ENCODE data around the gene CACTIN.

Gene CACTIN

GRCh38 chr19:3608079-3608641 is 18.4 kb downstream of the CACTIN start:
- ATAC-seq, result no peak

- ATAC-seq, result no peak
These were observed 19.1 kb downstream of the CACTIN start for GRCh38 chr19:3607303-3608078.

GRCh38 chr19:3606690-3607289 is 19.8 kb downstream of the CACTIN start, which contains the start of gene TBXA2R:
Gene TBXA2R (minus strand): TSS chr19:3606875. CDS start chr19:3600634, 6,241 bp downstream.
- ATAC-seq, result peak in 1 of 2 donors; percentile 60

- ATAC-seq, result peak in 1 of 2 donors; percentile 43
These were observed 20.4 kb downstream of the CACTIN start for GRCh38 chr19:3606174-3606689.

DNA sequence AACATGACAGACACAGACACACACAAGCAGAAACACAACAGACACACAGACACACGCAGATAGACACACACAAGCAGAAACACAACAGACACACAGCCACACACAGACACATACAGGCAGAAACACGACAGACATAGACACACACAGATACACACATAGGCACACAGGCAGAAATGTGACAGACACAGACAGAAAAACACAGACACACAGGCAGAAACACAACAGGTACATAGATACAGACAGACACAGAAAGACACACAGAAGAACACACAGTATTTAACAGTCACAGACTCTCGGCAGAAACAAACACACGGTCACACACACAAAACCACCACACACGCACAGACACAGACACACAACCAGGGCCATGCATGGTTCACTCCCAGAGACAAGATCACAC is 20.8 kb downstream of the CACTIN start:
- no peak for ATAC-seq

- no peak for ATAC-seq
These were observed 21.2 kb downstream of the CACTIN start for GRCh38 chr19:3605361-3605760.

GRCh38 chr19:3604987-3605343 is 21.6 kb downstream of the CACTIN start:
- no peak for ATAC-seq

GRCh38 chr19:3604227-3604986 is 22.2 kb downstream of the CACTIN start:
- no peak for ATAC-seq

DNA sequence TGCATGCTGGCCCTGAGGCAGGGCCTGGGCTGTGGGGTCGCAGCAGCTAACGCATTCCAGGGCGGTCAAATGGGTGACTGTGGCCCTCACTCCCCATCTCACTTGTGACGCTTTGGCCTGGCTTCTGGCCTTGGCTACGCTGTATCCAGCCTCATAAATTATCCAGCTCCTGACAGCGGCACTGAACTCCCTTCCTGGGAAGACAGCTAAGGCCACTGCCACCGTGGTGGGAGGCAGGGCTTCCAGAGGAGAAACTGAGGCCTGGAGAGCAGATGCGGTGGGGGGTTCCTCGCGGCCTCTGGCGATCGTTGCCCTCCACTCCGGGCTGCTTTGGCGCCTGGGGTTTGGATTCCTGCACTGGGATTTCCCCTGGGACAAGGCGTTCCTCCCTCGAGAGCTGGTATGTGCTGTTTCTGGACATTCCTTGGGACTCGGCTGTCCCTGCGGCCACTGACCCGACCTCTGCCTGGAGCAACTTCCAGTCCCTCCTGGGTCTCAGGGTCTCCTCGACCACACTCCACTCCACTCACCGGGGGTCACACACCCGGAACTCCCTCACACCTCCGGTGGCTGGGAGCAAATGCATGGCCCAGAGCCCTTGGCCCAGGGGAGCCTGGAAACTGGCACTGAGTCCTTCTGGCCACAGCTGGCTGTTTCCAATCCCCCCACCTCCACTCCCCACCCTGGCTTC is 23.3 kb downstream of the CACTIN start:
- ATAC-seq, result no peak

GRCh38 chr19:3601021-3601420 is 25.6 kb downstream of the CACTIN start:
- ATAC-seq, result no peak

GRCh38 chr19:3599776-3600187 is 26.8 kb downstream of the CACTIN start:
- no peak for ATAC-seq

DNA sequence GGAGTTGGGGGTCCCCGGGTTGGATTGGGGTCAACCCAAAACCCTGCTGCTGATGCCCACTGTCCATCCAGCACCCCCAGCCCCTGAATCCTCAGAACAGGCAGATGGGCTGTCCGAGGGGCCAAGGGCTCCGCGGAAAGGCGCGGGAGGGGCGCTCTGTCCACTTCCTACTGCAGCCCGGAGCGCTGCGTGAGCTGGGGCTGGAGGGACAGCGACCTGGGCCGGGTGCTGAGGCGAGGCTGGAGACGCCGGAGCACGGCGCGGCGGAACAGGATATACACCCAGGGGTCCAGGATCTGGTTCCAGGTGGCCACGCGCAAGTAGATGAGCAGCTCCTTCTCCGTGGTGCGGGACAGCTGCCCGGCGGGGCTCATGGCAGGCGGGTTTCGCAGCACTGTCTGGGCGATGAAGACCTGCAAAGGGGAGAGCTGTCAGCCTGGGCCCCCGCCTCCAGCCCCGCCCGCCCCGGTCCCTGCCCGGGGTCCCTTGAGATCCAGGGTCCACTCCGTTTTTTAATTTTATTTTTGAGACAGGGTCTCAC is 31.0 kb downstream of the CACTIN start:
- no peak for ATAC-seq

DNA sequence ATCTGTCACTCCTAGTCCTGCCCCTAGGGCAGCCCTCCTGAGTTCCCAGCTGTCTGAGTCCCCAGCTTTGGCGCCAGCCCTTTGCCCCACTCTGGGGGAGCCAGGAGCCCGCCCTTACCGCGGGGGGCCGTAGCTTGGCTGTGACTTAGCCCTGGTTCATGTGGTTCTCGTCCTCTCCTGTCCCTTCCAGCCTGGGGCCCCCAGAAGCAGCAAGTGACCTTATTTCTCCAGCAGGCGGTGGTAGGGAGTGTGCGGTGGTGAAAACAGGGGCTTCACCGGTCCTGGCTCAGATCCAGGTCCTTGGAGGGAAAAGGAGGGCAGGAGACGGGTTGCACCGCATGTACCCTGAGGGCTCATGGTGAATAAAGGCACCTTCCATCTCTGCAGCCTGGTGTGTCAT is 33.4 kb downstream of the CACTIN start:
- no peak for ATAC-seq

DNA sequence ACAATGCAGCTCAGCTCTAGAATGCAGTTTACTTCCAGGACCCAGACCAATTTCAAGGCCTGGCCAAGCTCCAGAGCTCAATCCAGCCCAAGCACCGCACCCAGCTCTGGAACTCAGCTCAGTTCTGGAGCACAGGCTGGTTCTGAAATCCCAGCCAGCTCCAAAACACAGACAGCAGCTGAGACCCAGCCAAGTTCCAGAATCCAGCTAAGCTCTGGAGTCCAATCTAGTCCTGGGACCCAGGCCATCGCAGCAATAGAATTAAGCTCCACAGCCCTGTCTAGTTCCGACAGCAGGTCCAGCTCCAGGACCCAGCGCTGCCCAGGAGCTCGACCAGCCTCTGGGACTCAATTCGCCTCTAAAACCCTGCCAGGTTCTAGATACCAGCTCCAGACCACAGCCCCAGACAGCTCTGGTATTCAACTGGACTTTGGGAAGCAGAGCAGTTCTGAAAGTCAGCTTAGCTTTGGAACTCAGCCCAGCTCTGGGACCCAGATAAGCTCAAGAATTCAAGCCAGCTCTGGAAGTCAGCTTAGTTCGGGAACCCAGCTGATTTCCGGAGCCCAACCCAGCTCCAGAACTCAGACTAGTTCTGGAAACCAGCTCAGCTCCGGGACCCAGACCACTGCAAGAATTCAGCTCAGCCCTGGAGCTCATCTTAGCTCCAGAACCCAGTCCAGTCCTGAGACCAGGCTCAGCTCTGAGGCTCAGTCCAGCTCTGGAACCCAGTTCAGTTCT is 34.5 kb downstream of the CACTIN start:
- no peak for ATAC-seq

- no peak for ATAC-seq
These were observed 35.5 kb downstream of the CACTIN start for GRCh38 chr19:3590991-3591659.

GRCh38 chr19:3589949-3590348 is 36.6 kb downstream of the CACTIN start:
- ATAC-seq, result no peak

- ATAC-seq, result no peak
These were observed 37.2 kb downstream of the CACTIN start for GRCh38 chr19:3589439-3589838.

DNA sequence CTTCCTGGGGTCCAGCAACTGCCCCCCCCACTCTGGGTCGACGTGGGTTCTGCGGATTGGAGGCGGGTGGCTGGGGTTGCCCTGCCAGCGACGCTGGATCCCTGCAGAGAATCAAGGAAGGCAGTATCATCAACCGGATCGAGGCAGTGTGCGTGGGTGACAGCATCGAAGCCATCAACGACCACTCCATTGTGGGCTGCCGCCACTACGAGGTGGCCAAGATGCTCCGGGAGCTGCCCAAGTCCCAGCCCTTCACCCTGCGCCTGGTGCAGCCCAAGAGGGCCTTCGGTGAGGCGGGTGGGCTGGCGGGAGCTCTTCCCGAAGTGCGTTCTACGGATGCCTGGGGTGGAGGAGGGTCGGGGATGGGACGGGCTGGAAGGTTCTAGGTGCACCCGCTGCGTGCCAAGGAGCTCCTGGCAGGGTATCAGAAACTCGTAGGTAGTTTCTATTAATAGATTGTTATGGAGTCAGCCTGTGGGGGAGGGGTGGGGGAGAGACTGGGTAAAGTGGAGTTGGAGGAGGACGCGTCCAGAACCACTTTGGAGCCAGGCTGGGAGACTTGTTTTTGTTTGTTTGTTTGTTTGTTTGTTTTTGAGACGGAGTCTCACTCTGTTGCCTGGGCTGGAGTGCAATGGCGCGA is 39.8 kb downstream of the CACTIN start:
- ATAC-seq, result no peak

- no peak for ATAC-seq
These were observed 40.4 kb downstream of the CACTIN start for GRCh38 chr19:3586127-3586626.
